ENCODE data around the gene HRAS. TPM values are rescaled to one million over a fixed set of nuclear protein-coding genes. Genes with fewer than 3 reads are reported as not detected.

The HRAS gene
- polyA plus RNA-seq, 3 donors, result 10.1 to 32.9 (median 10.3) TPM

GRCh38 chr11:556662-557256 is 21.4 kb upstream of the HRAS start:
- no peak overlapping the region for H3K27ac ChIP-seq (ENCODE audit: low read depth in 1 of 2, low read length in 2 of 2)
- H3K9me3 Mint-ChIP-seq, result peaks cover 0 to 10% (median 2%) of the 10 kb centered on the region in 7 donors
- no peaks in the 10 kb centered on the region for H3K36me3 ChIP-seq (replicated peaks in 1 of 2; ENCODE audit: control insufficient read depth in 1 of 2, insufficient read depth in 2 of 2, low read length in 2 of 2)
- TF ChIP-seq CTCF (IDR thresholded peaks at IDR 0.05), result no peak
- H3K4me2 ChIP-seq (replicated peaks; ENCODE audit: extremely low read depth, low read length, poor library complexity, severe bottlenecking), result no peak overlapping the region
- H3K9me3 ChIP-seq (replicated peaks in 1 of 2; ENCODE audit: control insufficient read depth in 1 of 2, insufficient read depth in 1 of 2, low read length in 2 of 2), result peaks cover 0 to 8% of the 10 kb centered on the region in 2 donors
- H3K27ac Mint-ChIP-seq, result no peak overlapping the region
- peaks cover 17% of the 10 kb centered on the region for H3K4me1 Mint-ChIP-seq
- peaks cover 2% of the 10 kb centered on the region for H4K20me1 ChIP-seq (ENCODE audit: insufficient read depth, low read length)
- peaks cover 4 to 60% of the 10 kb centered on the region in 2 donors for H3K27me3 ChIP-seq (ENCODE audit: control insufficient read depth in 2 of 2, insufficient read depth in 2 of 2, low read length in 2 of 2)
- no peak overlapping the region for H2AFZ ChIP-seq (ENCODE audit: insufficient read depth, low read depth, low read length, poor library complexity, severe bottlenecking)
- peak overlapping the region in 1 of 2 donors; percentile 73 for H3K4me3 Mint-ChIP-seq
- 58% methylated on average over 21 of the region's 22 CpGs for WGBS (ENCODE audit: insufficient coverage)
- H3K9ac ChIP-seq (ENCODE audit: insufficient read depth, low read length, poor library complexity, severe bottlenecking), result no peak overlapping the region
- intact Hi-C loops (cut with micrococcal nuclease), result loop anchor here in 1 of 2 donors (2.0 kb wide), 1 partner anchor 166 kb away; no protein-coding TSS in a partner anchor
- peaks cover 2% of the 10 kb centered on the region for H3K79me2 ChIP-seq (ENCODE audit: insufficient read depth, low read length)
- no peak overlapping the region for H3K4me3 ChIP-seq (replicated peaks in 1 of 3; ENCODE audit: low read depth in 2 of 3, low read length in 3 of 3)
- no peak for DNase-seq
- peaks cover 0 to 2% of the 10 kb centered on the region in 2 donors for H3K36me3 Mint-ChIP-seq
- H3K4me1 ChIP-seq (ENCODE audit: control insufficient read depth in 1 of 2, insufficient read depth in 2 of 2, low read length in 2 of 2), result peaks cover 14 to 36% of the 10 kb centered on the region in 2 donors
- peaks cover 29 to 71% (median 46%) of the 10 kb centered on the region in 3 donors for H3K27me3 Mint-ChIP-seq (ENCODE audit: low read depth in 3 of 3)

GRCh38 chr11:555780-556661 is 20.6 kb upstream of the HRAS start:
- DNase-seq, result no peak
- Mint-ChIP-seq H3K9me3 (peaks cover 0 to 10% (median 2%) of the 10 kb centered on the region in 7 donors), H3K27ac (no peak overlapping the region), H3K27me3 (ENCODE audit: low read depth in 3 of 3) (peaks cover 29 to 71% (median 46%) of the 10 kb centered on the region in 3 donors), H3K4me1 (peaks cover 12% of the 10 kb centered on the region), H3K36me3 (peaks cover 0 to 2% of the 10 kb centered on the region in 2 donors), H3K4me3 (peak overlapping the region in 1 of 2 donors; percentile 73)
- H2AFZ ChIP-seq (ENCODE audit: insufficient read depth, low read depth, low read length, poor library complexity, severe bottlenecking), result no peak overlapping the region
- peaks cover 0 to 8% of the 10 kb centered on the region in 2 donors for H3K9me3 ChIP-seq (replicated peaks in 1 of 2; ENCODE audit: control insufficient read depth in 1 of 2, insufficient read depth in 1 of 2, low read length in 2 of 2)
- no peaks in the 10 kb centered on the region for H3K79me2 ChIP-seq (ENCODE audit: insufficient read depth, low read length)
- H3K4me3 ChIP-seq (replicated peaks in 1 of 3; ENCODE audit: low read depth in 2 of 3, low read length in 3 of 3), result no peak overlapping the region
- H3K27ac ChIP-seq (ENCODE audit: low read depth in 1 of 2, low read length in 2 of 2), result no peak overlapping the region
- no peaks in the 10 kb centered on the region for H4K20me1 ChIP-seq (ENCODE audit: insufficient read depth, low read length)
- 1% methylated on average over 99 of the region's 104 CpGs for WGBS (ENCODE audit: insufficient coverage)
- peaks cover 10 to 29% of the 10 kb centered on the region in 2 donors for H3K4me1 ChIP-seq (ENCODE audit: control insufficient read depth in 1 of 2, insufficient read depth in 2 of 2, low read length in 2 of 2)
- H3K36me3 ChIP-seq (replicated peaks in 1 of 2; ENCODE audit: control insufficient read depth in 1 of 2, insufficient read depth in 2 of 2, low read length in 2 of 2), result no peaks in the 10 kb centered on the region
- H3K9ac ChIP-seq (ENCODE audit: insufficient read depth, low read length, poor library complexity, severe bottlenecking), result no peak overlapping the region
- TF ChIP-seq CTCF (IDR thresholded peaks at IDR 0.05), result no peak
- intact Hi-C loops (cut with micrococcal nuclease), result loop anchor here in 1 of 2 donors (2.0 kb wide), 1 partner anchor 167 kb away; no protein-coding TSS in a partner anchor
- peak overlapping the region; percentile 51 for H3K4me2 ChIP-seq (replicated peaks; ENCODE audit: extremely low read depth, low read length, poor library complexity, severe bottlenecking)
- H3K27me3 ChIP-seq (ENCODE audit: control insufficient read depth in 2 of 2, insufficient read depth in 2 of 2, low read length in 2 of 2), result peaks cover 4 to 60% of the 10 kb centered on the region in 2 donors

Measured in CD14-positive monocyte (primary cell).